Measurements from ENCODE around the gene IFNL1.
"Not testable (repeated sequence)": the region's sequence is repeated elsewhere in the genome, so short reads cannot be mapped to it uniquely, and the experiment has no call there.

Gene IFNL1

GRCh38 chr19:39270036-39270871 is 26.0 kb upstream of the IFNL1 start:
- in situ Hi-C loops (cut with HindIII; ENCODE audit: low sequenced_read_pairs): no loop called here

- in situ Hi-C loops (cut with HindIII; ENCODE audit: low sequenced_read_pairs): not testable (repeated sequence)
Observed at GRCh38 chr19:39273859-39274258, 22.3 kb upstream of the IFNL1 start.

DNA sequence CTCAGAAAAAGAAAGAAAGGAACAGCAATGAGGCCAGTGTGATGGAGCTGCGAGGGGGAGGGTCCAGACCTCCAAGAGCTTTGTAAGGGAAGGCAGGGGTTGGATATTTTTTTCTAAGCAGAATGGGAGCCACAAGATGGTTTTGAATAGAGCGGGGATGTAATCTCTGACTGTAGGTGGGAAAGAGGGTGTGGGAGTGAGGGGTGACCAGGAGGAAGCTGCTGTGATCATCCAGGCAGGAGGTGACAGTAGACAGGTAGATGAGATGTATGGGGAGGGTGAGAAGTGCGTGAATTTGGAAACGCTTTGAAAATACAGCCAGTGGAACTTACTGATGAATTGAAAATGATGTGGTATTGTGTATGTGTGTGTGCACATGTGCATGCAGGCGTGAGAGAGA is 20.6 kb upstream of the IFNL1 start:
- in situ Hi-C loops (cut with HindIII; ENCODE audit: low sequenced_read_pairs): no loop called here

GRCh38 chr19:39276740-39277139 is 19.5 kb upstream of the IFNL1 start:
- in situ Hi-C loops (cut with HindIII; ENCODE audit: low sequenced_read_pairs): no loop called here

DNA sequence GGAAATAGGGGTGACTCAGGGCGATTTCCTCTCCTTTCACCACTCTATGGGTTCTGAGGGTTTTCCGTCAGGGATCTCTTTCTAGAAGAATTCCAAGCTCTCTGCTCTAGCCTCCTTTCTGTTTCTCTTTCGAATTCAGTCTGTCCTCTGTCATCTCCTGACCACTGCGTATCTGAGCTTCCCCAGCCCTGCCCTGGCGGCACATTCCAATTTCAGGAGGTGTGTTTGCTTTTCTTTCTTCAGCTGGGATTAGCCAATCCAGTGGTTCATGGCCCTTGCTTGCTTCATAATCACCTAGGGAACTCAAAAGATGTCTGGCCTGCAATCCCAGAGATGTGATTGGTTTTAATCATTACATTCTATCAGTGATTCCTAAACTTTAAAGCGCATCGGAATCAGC is 18.6 kb upstream of the IFNL1 start:
- in situ Hi-C loops (cut with HindIII; ENCODE audit: low sequenced_read_pairs): no loop called here

DNA sequence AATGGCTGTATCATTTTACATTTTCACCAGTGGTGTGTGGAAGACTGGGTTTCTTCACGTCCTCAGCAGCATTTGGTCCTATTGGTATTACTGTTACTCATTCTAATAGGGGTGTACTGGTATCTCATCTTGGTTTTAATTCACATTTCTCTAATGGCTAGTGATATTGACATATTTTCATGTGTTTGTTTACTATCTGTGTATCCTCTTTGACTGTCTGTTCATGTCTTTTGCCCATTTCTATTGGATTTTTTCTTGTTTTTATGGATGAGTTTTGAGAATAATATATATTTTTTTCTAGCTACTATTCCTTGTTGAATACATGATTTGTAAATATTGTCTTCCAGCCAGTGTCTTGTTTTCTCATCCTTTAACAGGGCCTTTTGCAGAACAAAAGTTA is 14.2 kb upstream of the IFNL1 start:
- in situ Hi-C loops (cut with HindIII; ENCODE audit: low sequenced_read_pairs): no loop called here

DNA sequence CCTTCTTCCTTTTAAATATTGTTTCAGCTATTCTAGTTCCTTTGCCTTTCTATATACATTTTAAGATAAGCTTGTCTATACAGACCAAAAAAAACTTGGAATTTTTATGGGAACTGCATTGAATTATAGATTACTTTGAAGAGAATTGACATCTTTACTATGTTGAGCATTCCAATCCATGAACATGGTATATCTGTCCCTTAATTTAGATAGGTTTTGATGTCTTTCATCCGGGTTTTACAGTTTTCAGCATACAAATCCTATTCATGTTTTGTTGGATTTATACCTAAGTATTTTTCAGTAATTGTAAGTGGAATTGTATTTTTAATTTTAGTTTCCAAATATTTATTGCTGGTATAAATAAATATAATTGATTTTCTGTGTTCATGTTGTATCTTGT is 12.2 kb upstream of the IFNL1 start:
- in situ Hi-C loops (cut with HindIII; ENCODE audit: low sequenced_read_pairs): no loop called here

DNA sequence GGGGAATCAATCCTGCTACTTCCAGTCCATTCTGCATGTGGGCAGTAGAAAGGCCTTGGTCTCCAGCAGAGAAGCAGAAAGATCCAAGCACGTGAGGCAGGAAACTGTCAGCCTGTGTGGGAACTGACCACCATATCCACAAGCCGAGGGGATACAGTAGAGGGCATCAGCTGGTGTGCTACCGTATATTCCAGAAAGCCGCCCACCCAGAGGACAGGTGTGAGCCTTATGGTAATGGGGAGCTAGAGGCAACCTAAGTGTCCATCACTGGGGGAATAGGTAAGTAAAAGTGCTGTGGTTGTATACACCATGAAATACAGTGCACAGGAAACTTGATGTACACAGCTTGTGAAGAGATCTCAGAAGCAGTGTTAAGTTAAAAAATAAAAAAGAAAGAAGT is 2.8 kb upstream of the IFNL1 start:
- in situ Hi-C loops (cut with HindIII; ENCODE audit: low sequenced_read_pairs): no loop called here

GRCh38 chr19:39296906-39297305 is 699 bp downstream of the IFNL1 start:
- in situ Hi-C loops (cut with HindIII; ENCODE audit: low sequenced_read_pairs): no loop called here

DNA sequence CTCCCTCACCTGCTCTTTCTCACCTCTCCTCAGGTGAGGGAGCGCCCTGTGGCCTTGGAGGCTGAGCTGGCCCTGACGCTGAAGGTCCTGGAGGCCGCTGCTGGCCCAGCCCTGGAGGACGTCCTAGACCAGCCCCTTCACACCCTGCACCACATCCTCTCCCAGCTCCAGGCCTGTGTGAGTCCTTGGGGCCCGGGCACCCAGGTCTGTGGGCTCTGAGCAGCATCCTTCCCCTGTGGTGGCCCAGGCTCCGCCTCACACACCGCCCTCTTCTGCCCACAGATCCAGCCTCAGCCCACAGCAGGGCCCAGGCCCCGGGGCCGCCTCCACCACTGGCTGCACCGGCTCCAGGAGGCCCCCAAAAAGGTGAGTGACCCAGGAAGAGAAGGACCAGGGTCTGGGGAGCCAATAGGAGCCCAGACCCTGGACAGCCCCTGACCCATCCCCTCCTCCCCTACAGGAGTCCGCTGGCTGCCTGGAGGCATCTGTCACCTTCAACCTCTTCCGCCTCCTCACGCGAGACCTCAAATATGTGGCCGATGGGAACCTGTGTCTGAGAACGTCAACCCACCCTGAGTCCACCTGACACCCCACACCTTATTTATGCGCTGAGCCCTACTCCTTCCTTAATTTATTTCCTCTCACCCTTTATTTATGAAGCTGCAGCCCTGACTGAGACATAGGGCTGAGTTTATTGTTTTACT is 1.9 kb downstream of the IFNL1 start:
- in situ Hi-C loops (cut with HindIII; ENCODE audit: low sequenced_read_pairs): no loop called here

- in situ Hi-C loops (cut with HindIII; ENCODE audit: low sequenced_read_pairs): no loop called here
Observed at GRCh38 chr19:39299404-39299803, 3.2 kb downstream of the IFNL1 start.

DNA sequence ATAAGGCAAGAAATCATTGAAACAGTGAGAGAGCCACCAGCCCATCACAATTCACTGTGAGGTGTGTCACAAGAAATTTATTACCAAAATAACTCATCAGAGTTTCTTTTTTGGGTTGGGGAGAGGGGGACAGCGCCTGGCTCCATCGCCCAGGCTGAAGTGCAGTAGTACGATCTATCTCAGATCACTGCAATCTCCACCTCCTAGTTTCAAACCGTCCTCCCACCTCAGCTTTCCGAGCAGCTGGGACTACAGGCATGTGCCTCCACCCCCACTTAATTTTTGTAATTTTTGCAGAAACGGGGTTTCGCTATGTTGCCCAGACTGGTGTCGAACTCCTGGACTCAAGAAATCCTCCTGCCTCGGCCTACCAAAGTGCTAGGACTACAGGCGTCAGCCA is 3.6 kb downstream of the IFNL1 start:
- in situ Hi-C loops (cut with HindIII; ENCODE audit: low sequenced_read_pairs): no loop called here

DNA sequence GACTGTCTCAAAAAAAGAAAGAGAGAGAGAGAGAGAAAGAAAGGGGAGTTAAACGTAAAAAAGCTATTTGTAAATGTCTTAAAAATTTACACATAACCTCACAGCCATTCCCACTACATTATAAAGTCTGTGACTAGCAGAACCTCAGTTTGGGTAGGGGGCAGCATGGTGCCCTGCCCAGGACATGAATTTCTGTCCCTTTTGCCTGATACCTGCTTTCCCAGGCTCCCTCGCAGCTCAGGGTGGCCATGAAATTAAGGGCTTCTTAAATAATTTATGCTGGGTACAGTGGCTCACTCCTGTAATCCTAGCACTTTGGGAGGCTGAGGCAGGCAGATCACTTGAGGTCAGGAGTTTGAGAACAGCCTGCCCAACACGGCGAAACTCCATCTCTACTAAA is 4.8 kb downstream of the IFNL1 start:
- in situ Hi-C loops (cut with HindIII; ENCODE audit: low sequenced_read_pairs): no loop called here

- in situ Hi-C loops (cut with HindIII; ENCODE audit: low sequenced_read_pairs): no loop called here
Observed at GRCh38 chr19:39301562-39301961, 5.4 kb downstream of the IFNL1 start.

- in situ Hi-C loops (cut with HindIII; ENCODE audit: low sequenced_read_pairs): no loop called here
Observed at GRCh38 chr19:39303373-39304184, 7.4 kb downstream of the IFNL1 start.

GRCh38 chr19:39304185-39304513 is 7.9 kb downstream of the IFNL1 start:
- in situ Hi-C loops (cut with HindIII; ENCODE audit: low sequenced_read_pairs): no loop called here

GRCh38 chr19:39304701-39305571 is 8.7 kb downstream of the IFNL1 start:
- in situ Hi-C loops (cut with HindIII; ENCODE audit: low sequenced_read_pairs): no loop called here

GRCh38 chr19:39306075-39306474 is 9.9 kb downstream of the IFNL1 start:
- in situ Hi-C loops (cut with HindIII; ENCODE audit: low sequenced_read_pairs): no loop called here

GRCh38 chr19:39307046-39307821 is 11.0 kb downstream of the IFNL1 start:
- in situ Hi-C loops (cut with HindIII; ENCODE audit: low sequenced_read_pairs): no loop called here

All from DLD1 (cell line).